ENCODE measurements around the gene CMYA5. TPM values are rescaled to one million over a fixed set of nuclear protein-coding genes. Genes with fewer than 3 reads are reported as not detected.

The CMYA5 gene
- total RNA-seq, 2 donors from 2014 or later, result 1.6 to 3.3 TPM

DNA sequence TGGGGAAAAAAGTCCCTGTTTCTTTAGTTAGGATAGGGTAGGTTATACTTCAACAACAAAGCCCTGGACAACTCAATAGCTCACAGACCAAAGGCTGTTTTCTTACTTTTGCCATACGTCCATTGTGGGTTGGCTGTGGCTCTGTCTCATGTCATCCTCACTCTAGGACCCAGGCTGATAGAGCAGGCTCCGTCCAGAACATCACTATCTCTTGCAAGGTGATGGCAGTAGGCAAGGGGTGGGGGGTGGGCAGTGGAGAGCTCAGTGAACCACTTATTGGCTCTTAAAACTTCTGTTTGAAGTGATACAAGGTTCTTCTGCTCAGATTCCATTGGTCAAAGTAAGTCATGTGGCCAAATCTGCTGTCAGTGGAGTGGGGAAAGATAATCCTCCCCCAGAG, 126.4 kb downstream of the CMYA5 start:
- H3K27ac ChIP-seq, result no peak overlapping the region
- intact Hi-C loops (cut with DNase I), result no loop called here
- no peaks in the 10 kb centered on the region for H3K9me3 ChIP-seq
- ATAC-seq (no peak), DNase-seq (no peak)
- H3K36me3 ChIP-seq (replicated peaks in 1 of 2; ENCODE audit: insufficient read depth in 1 of 2, low read depth in 2 of 2), result no peaks in the 10 kb centered on the region
- H3K4me1 ChIP-seq, result no peaks in the 10 kb centered on the region
- no peaks in the 10 kb centered on the region for H3K27me3 ChIP-seq
- WGBS, 2 donors, result 83 to 90% methylated on average over 1 to 2 of the region's 2 CpGs
- no peak for TF ChIP-seq POLR2A (IDR thresholded peaks at IDR 0.05)
- TF ChIP-seq, protein P1, sequence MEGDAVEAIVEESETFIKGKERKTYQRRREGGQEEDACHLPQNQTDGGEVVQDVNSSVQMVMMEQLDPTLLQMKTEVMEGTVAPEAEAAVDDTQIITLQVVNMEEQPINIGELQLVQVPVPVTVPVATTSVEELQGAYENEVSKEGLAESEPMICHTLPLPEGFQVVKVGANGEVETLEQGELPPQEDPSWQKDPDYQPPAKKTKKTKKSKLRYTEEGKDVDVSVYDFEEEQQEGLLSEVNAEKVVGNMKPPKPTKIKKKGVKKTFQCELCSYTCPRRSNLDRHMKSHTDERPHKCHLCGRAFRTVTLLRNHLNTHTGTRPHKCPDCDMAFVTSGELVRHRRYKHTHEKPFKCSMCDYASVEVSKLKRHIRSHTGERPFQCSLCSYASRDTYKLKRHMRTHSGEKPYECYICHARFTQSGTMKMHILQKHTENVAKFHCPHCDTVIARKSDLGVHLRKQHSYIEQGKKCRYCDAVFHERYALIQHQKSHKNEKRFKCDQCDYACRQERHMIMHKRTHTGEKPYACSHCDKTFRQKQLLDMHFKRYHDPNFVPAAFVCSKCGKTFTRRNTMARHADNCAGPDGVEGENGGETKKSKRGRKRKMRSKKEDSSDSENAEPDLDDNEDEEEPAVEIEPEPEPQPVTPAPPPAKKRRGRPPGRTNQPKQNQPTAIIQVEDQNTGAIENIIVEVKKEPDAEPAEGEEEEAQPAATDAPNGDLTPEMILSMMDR (IDR thresholded peaks at IDR 0.05), result no peak
- no peak overlapping the region for H3K4me3 ChIP-seq

DNA sequence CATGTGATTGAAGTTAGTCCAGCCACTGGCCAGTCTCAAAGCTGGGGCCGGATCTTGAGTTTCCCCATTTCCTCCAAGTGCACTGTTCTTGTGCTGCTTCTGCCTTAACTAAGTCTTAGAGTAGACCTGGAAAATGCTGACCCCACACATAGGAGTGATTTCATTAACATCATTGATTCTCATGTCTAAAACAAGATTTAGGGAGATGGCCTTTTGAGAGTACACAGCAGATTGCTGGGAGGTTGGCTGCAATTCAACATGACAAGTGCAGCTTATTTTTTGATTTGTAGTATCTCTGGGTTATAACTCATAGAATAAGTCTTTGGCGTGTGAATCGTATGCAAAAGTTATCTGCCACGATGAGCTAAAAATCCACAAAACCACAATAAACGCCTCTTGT, 131.0 kb downstream of the CMYA5 start:
- Histone ChIP-seq H3K27ac (no peak overlapping the region), H3K4me3 (no peak overlapping the region), H3K4me1 (no peaks in the 10 kb centered on the region), H3K9me3 (no peaks in the 10 kb centered on the region), H3K27me3 (no peaks in the 10 kb centered on the region), H3K36me3 (replicated peaks in 1 of 2; ENCODE audit: insufficient read depth in 1 of 2, low read depth in 2 of 2) (no peaks in the 10 kb centered on the region)
- TF ChIP-seq POLR2A (IDR thresholded peaks at IDR 0.05), result no peak
- TF ChIP-seq, protein P1 (IDR thresholded peaks at IDR 0.05), result no peak
- ATAC-seq (no peak), DNase-seq (no peak)
- WGBS, 2 donors, result 74 to 87% methylated on average over 5 of the region's 5 CpGs
- intact Hi-C loops (cut with DNase I), result no loop called here

DNA sequence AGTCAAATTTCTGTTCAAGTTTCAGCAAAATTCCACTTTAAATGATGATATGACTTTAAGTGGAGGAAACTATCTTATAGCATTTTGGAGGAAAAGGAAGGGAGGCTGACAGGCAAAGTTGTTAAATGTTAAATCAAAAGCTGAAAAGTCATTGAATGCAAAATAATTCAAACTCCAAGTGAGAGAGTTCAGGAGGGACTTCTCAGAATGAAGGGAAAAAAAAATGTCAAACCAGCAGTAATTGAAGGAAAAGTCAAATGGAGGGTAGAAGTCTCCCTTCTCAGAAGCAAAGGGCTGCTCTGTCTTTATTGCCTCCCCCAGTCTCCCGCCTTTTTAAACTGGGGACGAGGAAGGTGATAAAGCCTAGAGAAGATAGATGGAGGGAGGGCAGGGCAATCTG, 134.8 kb downstream of the CMYA5 start:
- ATAC-seq (no peak), DNase-seq (no peak)
- 57 to 65% methylated on average over 2 of the region's 2 CpGs for WGBS, 2 donors
- intact Hi-C loops (cut with DNase I), result no loop called here
- H3K27ac ChIP-seq, result no peak overlapping the region
- no peak for TF ChIP-seq POLR2A (IDR thresholded peaks at IDR 0.05)
- TF ChIP-seq, protein P1 (IDR thresholded peaks at IDR 0.05), result no peak
- no peaks in the 10 kb centered on the region for H3K36me3 ChIP-seq (replicated peaks in 1 of 2; ENCODE audit: insufficient read depth in 1 of 2, low read depth in 2 of 2)
- H3K27me3 ChIP-seq, result no peaks in the 10 kb centered on the region
- H3K9me3 ChIP-seq, result no peaks in the 10 kb centered on the region
- H3K4me3 ChIP-seq, result no peak overlapping the region
- no peaks in the 10 kb centered on the region for H3K4me1 ChIP-seq

DNA sequence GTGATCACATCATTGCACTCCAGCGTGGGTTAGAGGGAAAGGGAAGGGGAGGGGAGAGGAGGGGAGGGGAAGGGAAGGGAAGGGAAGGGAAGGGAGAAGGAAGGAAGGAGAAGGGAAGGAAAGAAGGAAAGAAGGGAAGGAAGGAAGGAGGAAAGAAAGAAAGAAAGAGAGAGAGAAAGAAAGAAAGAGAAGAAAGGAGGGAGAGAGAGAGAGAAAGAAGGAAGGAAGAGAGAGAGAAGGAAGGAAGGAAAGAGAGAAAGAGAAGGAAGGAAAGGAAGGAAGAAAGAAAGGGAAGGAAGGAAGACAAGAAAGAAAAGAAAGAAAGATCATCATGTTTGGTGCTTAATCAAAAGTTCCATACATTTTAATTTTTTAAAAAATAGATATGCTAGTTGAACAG, 136.2 kb downstream of the CMYA5 start:
- H3K4me1 ChIP-seq, result no peaks in the 10 kb centered on the region
- no peak overlapping the region for H3K27ac ChIP-seq
- ATAC-seq (no peak), DNase-seq (no peak)
- no peak for TF ChIP-seq POLR2A (IDR thresholded peaks at IDR 0.05)
- TF ChIP-seq, protein P1 (IDR thresholded peaks at IDR 0.05), result no peak
- no peaks in the 10 kb centered on the region for H3K27me3 ChIP-seq
- no peaks in the 10 kb centered on the region for H3K36me3 ChIP-seq (replicated peaks in 1 of 2; ENCODE audit: insufficient read depth in 1 of 2, low read depth in 2 of 2)
- intact Hi-C loops (cut with DNase I), result no loop called here
- no peaks in the 10 kb centered on the region for H3K9me3 ChIP-seq
- H3K4me3 ChIP-seq, result no peak overlapping the region
- WGBS, 2 donors, result 93 to 100% methylated on average over 1 of the region's 1 CpG

DNA sequence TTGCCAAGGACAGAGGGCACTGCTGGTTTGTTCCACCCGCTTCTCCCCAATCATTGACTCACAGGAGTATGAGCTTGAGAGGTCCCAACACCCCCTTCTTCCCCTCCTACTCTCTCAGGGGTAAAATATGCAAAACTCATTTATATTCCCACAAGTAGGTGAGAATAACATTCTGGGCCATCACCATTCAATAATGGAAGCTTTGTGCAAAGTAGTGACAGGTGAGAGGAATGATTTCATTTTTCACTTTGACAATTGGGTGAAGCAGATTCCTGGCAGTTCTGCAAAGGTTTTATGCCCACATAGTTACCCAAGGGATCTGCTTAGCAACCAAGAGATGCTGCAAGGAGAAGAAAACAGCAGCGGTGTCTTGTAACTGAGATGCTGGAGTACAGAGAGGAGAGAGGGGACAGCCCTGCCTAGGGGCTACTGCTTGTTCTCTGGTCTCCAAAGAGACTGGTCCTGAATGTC, 137.6 kb downstream of the CMYA5 start:
- H3K27me3 ChIP-seq, result no peaks in the 10 kb centered on the region
- no peaks in the 10 kb centered on the region for H3K36me3 ChIP-seq (replicated peaks in 1 of 2; ENCODE audit: insufficient read depth in 1 of 2, low read depth in 2 of 2)
- TF ChIP-seq POLR2A (IDR thresholded peaks at IDR 0.05), result no peak
- TF ChIP-seq, protein P1 (IDR thresholded peaks at IDR 0.05), result no peak
- no peak overlapping the region for H3K27ac ChIP-seq
- H3K9me3 ChIP-seq, result no peaks in the 10 kb centered on the region
- no peaks in the 10 kb centered on the region for H3K4me1 ChIP-seq
- no peak overlapping the region for H3K4me3 ChIP-seq
- DNase-seq (no peak), ATAC-seq (no peak)
- intact Hi-C loops (cut with DNase I), result no loop called here
- WGBS, 2 donors, result 81 to 85% methylated on average over 2 of the region's 2 CpGs
